Measurements from ENCODE around the gene ALOX5. TPM values are rescaled to one million over a fixed set of nuclear protein-coding genes. Genes with fewer than 3 reads are reported as not detected.

Gene ALOX5
- total and polyA plus RNA-seq, 2 experiments from 2014 or later = 3.7 to 5.4 TPM

- no peak for TF ChIP-seq ETS1 (IDR thresholded peaks at IDR 0.05)
- no peak for TF ChIP-seq EZH2 (IDR thresholded peaks at IDR 0.05; ENCODE audit: low read depth, unreplicated experiment)
Measured at GRCh38 chr10:45438466-45439090, 64.6 kb downstream of the ALOX5 start (continued).

- ATAC-seq (no peak), DNase-seq (ENCODE audit: low spot score) (no peak)
- no peaks in the 10 kb centered on the region for H3K36me3 ChIP-seq (ENCODE audit: insufficient read depth)
- Mint-ChIP-seq H3K36me3 (ENCODE audit: low read depth) (peaks cover 5% of the 10 kb centered on the region), H3K27me3 (ENCODE audit: insufficient read depth, low read depth, poor library complexity) (peaks cover 4% of the 10 kb centered on the region), H3K9me3 (peaks cover 13% of the 10 kb centered on the region; the same call in 2 of the 3 replicates), H3K27ac (0 out of 2 replicates have a peak overlapping the region, but pooled peaks have one; percentile 32), H3K4me1 (peaks cover 5% of the 10 kb centered on the region), H3K4me3 (no peak overlapping the region)
- H4K20me1 ChIP-seq (replicated peaks; ENCODE audit: insufficient read depth) = no peaks in the 10 kb centered on the region
- H3K4me1 ChIP-seq (ENCODE audit: insufficient read depth) = no peaks in the 10 kb centered on the region
- H3K4me3 ChIP-seq = no peak overlapping the region
- H3K4me2 ChIP-seq = no peak overlapping the region
- TF ChIP-seq ETS1 (IDR thresholded peaks at IDR 0.05) (no peak), JUNB (IDR thresholded peaks at IDR 0.05; ENCODE audit: unreplicated experiment) (no peak)
- no peaks in the 10 kb centered on the region for H3K9me2 ChIP-seq (ENCODE audit: insufficient read depth)
- no peak overlapping the region for H3K27ac ChIP-seq (ENCODE audit: low read depth)
- H2AFZ ChIP-seq = no peak overlapping the region
- H3K27me3 ChIP-seq (ENCODE audit: insufficient read depth) = no peaks in the 10 kb centered on the region
- H3F3A ChIP-seq (replicated peaks; ENCODE audit: low read depth) = no peaks in the 10 kb centered on the region
- no peaks in the 10 kb centered on the region for H3K79me2 ChIP-seq (replicated peaks; ENCODE audit: insufficient read depth)
Measured at GRCh38 chr10:45439365-45439764, 65.3 kb downstream of the ALOX5 start.

GRCh38 chr10:45439873-45440272, 65.9 kb downstream of the ALOX5 start:
- Histone ChIP-seq H3K9me2 (ENCODE audit: insufficient read depth) (no peaks in the 10 kb centered on the region), H2AFZ (no peak overlapping the region), H3K36me3 (ENCODE audit: insufficient read depth) (no peaks in the 10 kb centered on the region), H3K79me2 (replicated peaks; ENCODE audit: insufficient read depth) (no peaks in the 10 kb centered on the region), H4K20me1 (replicated peaks; ENCODE audit: insufficient read depth) (no peaks in the 10 kb centered on the region), H3K27me3 (ENCODE audit: insufficient read depth) (no peaks in the 10 kb centered on the region), H3K4me2 (no peak overlapping the region), H3K27ac (ENCODE audit: low read depth) (no peak overlapping the region), H3F3A (replicated peaks; ENCODE audit: low read depth) (no peaks in the 10 kb centered on the region), H3K4me1 (ENCODE audit: insufficient read depth) (no peaks in the 10 kb centered on the region), H3K4me3 (no peak overlapping the region)
- H3K27ac Mint-ChIP-seq = no peak overlapping the region
- peaks cover 4% of the 10 kb centered on the region for H3K27me3 Mint-ChIP-seq (ENCODE audit: insufficient read depth, low read depth, poor library complexity)
- H3K4me1 Mint-ChIP-seq = peaks cover 5% of the 10 kb centered on the region
- peaks cover 13% of the 10 kb centered on the region; the same call in 2 of the 3 replicates for H3K9me3 Mint-ChIP-seq
- peaks cover 5% of the 10 kb centered on the region for H3K36me3 Mint-ChIP-seq (ENCODE audit: low read depth)
- H3K4me3 Mint-ChIP-seq = no peak overlapping the region
- DNase-seq (ENCODE audit: low spot score) = no peak
- ATAC-seq = no peak
- TF ChIP-seq ZNF462 (CRISPR knock-in tag; IDR thresholded peaks at IDR 0.05) (no peak), CREB1 (CRISPR knock-in tag; IDR thresholded peaks at IDR 0.05; ENCODE audit: low read depth) (no peak), ZNF331 (CRISPR knock-in tag; IDR thresholded peaks at IDR 0.05; ENCODE audit: low read depth) (no peak), EZH2phosphoT487 (IDR thresholded peaks at IDR 0.05; ENCODE audit: unreplicated experiment) (no peak), EZH2 (IDR thresholded peaks at IDR 0.05; ENCODE audit: low read depth, unreplicated experiment) (no peak), POLR2AphosphoS5 (IDR thresholded peaks at IDR 0.05; ENCODE audit: low read depth) (no peak)

Measured in GM23338 (cell line).